OCI-LY7 (cell line): ENCODE data around the gene PARP12.

ENCODE experiments used
- CTCF ChIP-seq: fragments of 200-600 bp; sonication (generic); conservative IDR thresholded peaks from 2 replicates; pipeline ENCODE4 v1.5.1; 2014; ENCODE audit warnings: mild to moderate bottlenecking, antibody characterized with exemption, low read length, moderate library complexity, mixed read lengths
- EZH2phosphoT487 ChIP-seq: fragments of 200-600 bp; sonication (generic); IDR thresholded peaks from 2 replicates; pipeline ENCODE4 v1.6.1; 2018; ENCODE audit warnings: low read depth, borderline replicate concordance, mild to moderate bottlenecking, mixed run types, antibody characterized with exemption, low read length, moderate library complexity, mixed read lengths

- no peak for TF ChIP-seq CTCF
- no peak for TF ChIP-seq EZH2phosphoT487
Observed at GRCh38 chr7:140059273-140060242, 3.2 kb downstream of the PARP12 start.
